Neuronal stem cell (in vitro differentiated cells): ENCODE data around the gene APBB3.

Source experiments
- DNase-seq: peaks from one replicate; pipeline ENCODE4 v3.0.0-alpha.2; 2013; ENCODE audit warnings: low spot score
- H2AFZ ChIP-seq: one replicate; pipeline ENCODE4 v1.6.1; 2013; ENCODE audit warnings: mild to moderate bottlenecking, low read length, inconsistent platforms
- H2AK5ac ChIP-seq: 2 replicates; pipeline ENCODE4 v1.6.1; 2013; ENCODE audit warnings: low read depth, mild to moderate bottlenecking, inconsistent platforms, low read length, moderate library complexity, mixed read lengths
- H2BK120ac ChIP-seq: 2 replicates; pipeline ENCODE4 v1.6.1; 2013; ENCODE audit warnings: low read depth, mild to moderate bottlenecking, inconsistent platforms, low read length, moderate library complexity, mixed read lengths
- H2BK12ac ChIP-seq: one replicate; pipeline ENCODE4 v1.6.1; 2013; ENCODE audit warnings: low read length, inconsistent platforms
- H2BK15ac ChIP-seq: 2 replicates; pipeline ENCODE4 v1.6.1; 2013; ENCODE audit warnings: mild to moderate bottlenecking, low read length, inconsistent platforms, mixed read lengths
- H2BK5ac ChIP-seq: one replicate; pipeline ENCODE4 v1.6.1; 2013; ENCODE audit warnings: inconsistent platforms, mild to moderate bottlenecking, low read length, moderate library complexity
- H3K14ac ChIP-seq: one replicate; pipeline ENCODE4 v1.6.1; 2013; ENCODE audit warnings: low read length, inconsistent platforms
- H3K18ac ChIP-seq: 2 replicates; pipeline ENCODE4 v1.6.1; 2013; ENCODE audit warnings: low read length, inconsistent platforms
- H3K23ac ChIP-seq: 2 replicates; pipeline ENCODE4 v1.6.1; 2013; ENCODE audit warnings: low read depth, mild to moderate bottlenecking, mixed read lengths, low read length, inconsistent platforms; ENCODE audit not compliant: poor library complexity
- H3K27ac ChIP-seq: replicated peaks from 3 replicates; pipeline ENCODE4 v1.5.1; 2013; ENCODE audit warnings: low read length, inconsistent platforms
- H3K27me3 ChIP-seq, 3 experiments: 2 replicates each; pipeline ENCODE4 v1.6.1; 2013; ENCODE audit warnings: low read length in 3 of 3, mild to moderate bottlenecking in 2 of 3, inconsistent platforms in 1 of 3, low read depth in 1 of 3, mixed read lengths in 1 of 3, moderate library complexity in 1 of 3; ENCODE audit not compliant: control insufficient read depth in 3 of 3, insufficient read depth in 3 of 3
- H3K36me3 ChIP-seq, 2 donors: replicated peaks in 1 of 2; 2 replicates each; pipeline ENCODE4 v1.6.1; 2013; ENCODE audit warnings: low read length in 2 of 2; ENCODE audit not compliant: control insufficient read depth in 2 of 2, insufficient read depth in 2 of 2
- H3K4ac ChIP-seq: 2 replicates; pipeline ENCODE4 v1.6.1; 2013; ENCODE audit warnings: inconsistent platforms, mild to moderate bottlenecking, low read length, moderate library complexity
- H3K4me1 ChIP-seq, 2 donors: 1 replicate in 1 of 2; 2 replicates in 1 of 2; pipeline ENCODE4 v1.6.1; 2013; ENCODE audit warnings: low read length in 2 of 2, low read depth in 1 of 2; ENCODE audit not compliant: control insufficient read depth in 2 of 2, insufficient read depth in 1 of 2
- H3K4me2 ChIP-seq: one replicate; pipeline ENCODE4 v1.6.1; 2013; ENCODE audit warnings: mild to moderate bottlenecking, low read length, inconsistent platforms; ENCODE audit not compliant: insufficient read depth, poor library complexity, severe bottlenecking
- H3K4me3 ChIP-seq, 2 donors: 2 replicates each; pipeline ENCODE4 v1.5.1; 2013; ENCODE audit warnings: low read length in 2 of 2, mild to moderate bottlenecking in 2 of 2, inconsistent platforms in 1 of 2, moderate library complexity in 1 of 2
- H3K79me1 ChIP-seq: one replicate; pipeline ENCODE4 v1.6.1; 2013; ENCODE audit warnings: low read depth, mild to moderate bottlenecking, inconsistent platforms, low read length, moderate library complexity
- H3K9ac ChIP-seq: one replicate; pipeline ENCODE4 v1.6.1; 2013; ENCODE audit warnings: mild to moderate bottlenecking, low read depth, low read length, inconsistent platforms; ENCODE audit not compliant: poor library complexity
- H3K9me3 ChIP-seq, 2 donors: replicated peaks in 1 of 2; 2 replicates each; pipeline versions ENCODE3 to v1.6.1; 2013; ENCODE audit warnings: low read length in 2 of 2, mild to moderate bottlenecking in 2 of 2, inconsistent platforms in 1 of 2, low read depth in 1 of 2, mixed read lengths in 1 of 2, moderate library complexity in 1 of 2; ENCODE audit not compliant: control insufficient read depth in 2 of 2, insufficient read depth in 1 of 2
- H4K8ac ChIP-seq: one replicate; pipeline ENCODE4 v1.6.1; 2013; ENCODE audit warnings: low read depth, mild to moderate bottlenecking, inconsistent platforms, low read length, moderate library complexity
- H4K91ac ChIP-seq: one replicate; pipeline ENCODE4 v1.6.1; 2013; ENCODE audit warnings: low read length, low read depth, mild to moderate bottlenecking, inconsistent platforms; ENCODE audit not compliant: poor library complexity
- WGBS, 2 donors: extraction: QIAGEN DNeasy Blood & Tissue Kit; methylation state at CpG; one replicate each; pipeline ENCODE4 v1.1.7; 2013; ENCODE audit warnings: missing lambda C conversion rate in 2 of 2, mixed read lengths in 1 of 2; ENCODE audit not compliant: insufficient read length in 2 of 2, insufficient replicate concordance in 1 of 2; ENCODE audit errors: extremely low coverage in 2 of 2; 5-methylcytosine and 5-hydroxymethylcytosine counted together

APBB3 gene

DNA sequence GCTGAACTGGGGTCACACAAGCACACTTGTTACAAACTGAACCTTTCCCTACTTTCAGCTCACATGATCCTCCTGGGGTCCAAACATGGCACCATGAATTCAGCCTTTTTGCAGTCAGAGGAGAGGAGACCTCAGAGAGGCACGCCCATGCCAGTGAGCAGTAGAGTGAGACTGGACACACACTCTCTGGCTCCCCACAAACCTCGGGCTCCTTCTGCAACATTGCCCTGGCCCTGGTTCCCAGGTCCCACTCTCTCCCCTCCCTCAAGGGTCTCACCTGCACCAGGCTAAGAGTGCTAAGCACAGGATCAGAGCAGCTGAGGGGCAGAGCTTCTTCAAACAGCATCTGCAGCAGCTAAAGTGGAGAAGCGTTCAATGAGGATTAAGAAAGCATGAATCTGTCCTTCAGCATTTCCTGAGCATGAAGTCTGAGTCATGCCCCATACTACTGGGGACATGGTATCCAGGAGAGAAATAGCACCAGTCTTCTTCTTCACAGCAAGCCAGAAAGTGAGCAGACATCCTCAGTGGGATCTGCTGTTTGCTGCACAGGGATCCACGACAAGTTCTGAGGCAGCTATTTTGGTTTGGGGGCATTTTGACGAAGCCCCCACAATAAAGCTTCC is 27.5 kb upstream of the APBB3 start:
- peaks cover 0 to 1% of the 10 kb centered on the region in 2 donors for H3K4me1 ChIP-seq
- no peak overlapping the region for H3K9ac ChIP-seq
- no peak overlapping the region for H3K4me2 ChIP-seq
- H2BK12ac ChIP-seq, result no peak overlapping the region
- H3K23ac ChIP-seq, result no peak overlapping the region
- no peak for DNase-seq
- no peak overlapping the region for H2BK120ac ChIP-seq
- WGBS, 2 donors, result no CpG with 5 or more reads among the region's 5 CpGs
- peak overlapping the region; percentile 71 for H3K14ac ChIP-seq
- peak overlapping the region; percentile 35 for H3K18ac ChIP-seq
- peaks cover 0 to 7% (median 0%) of the 10 kb centered on the region in 3 experiments for H3K27me3 ChIP-seq
- no peak overlapping the region for H4K8ac ChIP-seq
- no peaks in the 10 kb centered on the region for H3K9me3 ChIP-seq
- no peak overlapping the region for H2BK15ac ChIP-seq
- no peak overlapping the region for H3K4ac ChIP-seq
- H2AFZ ChIP-seq, result peak overlapping the region; percentile 8
- H3K36me3 ChIP-seq, result no peaks in the 10 kb centered on the region
- no peak overlapping the region for H2BK5ac ChIP-seq
- no peak overlapping the region for H3K27ac ChIP-seq
- no peaks in the 10 kb centered on the region for H3K79me1 ChIP-seq
- no peak overlapping the region for H2AK5ac ChIP-seq
- H3K4me3 ChIP-seq, result no peak overlapping the region
- H4K91ac ChIP-seq, result no peak overlapping the region

DNA sequence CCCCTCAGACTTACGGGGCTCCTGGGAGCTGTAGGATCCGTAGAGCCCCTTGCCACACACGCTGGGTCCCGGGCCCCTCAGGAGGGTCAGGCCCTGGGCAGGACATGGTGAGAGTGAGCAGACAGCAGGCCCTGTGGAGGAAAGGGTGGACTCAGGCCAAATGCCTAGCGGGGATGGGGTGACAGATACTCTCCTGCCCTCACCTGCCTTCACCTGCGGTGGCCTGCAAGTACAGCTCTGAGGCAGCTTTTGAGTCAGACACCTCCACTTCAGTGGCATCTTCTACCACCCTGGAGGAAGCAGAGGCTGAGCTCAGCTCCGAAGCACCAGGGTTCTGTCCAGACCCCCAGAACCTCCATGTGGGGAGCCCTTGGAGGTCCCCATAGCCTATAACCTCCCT is 26.5 kb upstream of the APBB3 start:
- H2AK5ac ChIP-seq, result no peak overlapping the region
- no peaks in the 10 kb centered on the region for H3K9me3 ChIP-seq
- no peak overlapping the region for H4K91ac ChIP-seq
- peaks cover 0 to 1% of the 10 kb centered on the region in 2 donors for H3K4me1 ChIP-seq
- no peaks in the 10 kb centered on the region for H3K36me3 ChIP-seq
- H3K4ac ChIP-seq, result no peak overlapping the region
- H3K4me2 ChIP-seq, result no peak overlapping the region
- no peak overlapping the region for H2BK5ac ChIP-seq
- H3K14ac ChIP-seq, result no peak overlapping the region
- H4K8ac ChIP-seq, result no peak overlapping the region
- no CpG with 5 or more reads among the region's 7 CpGs for WGBS, 2 donors
- no peaks in the 10 kb centered on the region for H3K79me1 ChIP-seq
- H3K9ac ChIP-seq, result no peak overlapping the region
- no peak overlapping the region for H2BK15ac ChIP-seq
- no peak overlapping the region for H2BK120ac ChIP-seq
- peaks cover 0 to 7% (median 0%) of the 10 kb centered on the region in 3 experiments for H3K27me3 ChIP-seq
- no peak overlapping the region for H2AFZ ChIP-seq
- no peak overlapping the region for H2BK12ac ChIP-seq
- H3K23ac ChIP-seq, result no peak overlapping the region
- H3K4me3 ChIP-seq, result peak overlapping the region in 1 of 2 donors; percentile 60
- DNase-seq, result no peak
- H3K27ac ChIP-seq, result no peak overlapping the region
- peak overlapping the region; percentile 57 for H3K18ac ChIP-seq

DNA sequence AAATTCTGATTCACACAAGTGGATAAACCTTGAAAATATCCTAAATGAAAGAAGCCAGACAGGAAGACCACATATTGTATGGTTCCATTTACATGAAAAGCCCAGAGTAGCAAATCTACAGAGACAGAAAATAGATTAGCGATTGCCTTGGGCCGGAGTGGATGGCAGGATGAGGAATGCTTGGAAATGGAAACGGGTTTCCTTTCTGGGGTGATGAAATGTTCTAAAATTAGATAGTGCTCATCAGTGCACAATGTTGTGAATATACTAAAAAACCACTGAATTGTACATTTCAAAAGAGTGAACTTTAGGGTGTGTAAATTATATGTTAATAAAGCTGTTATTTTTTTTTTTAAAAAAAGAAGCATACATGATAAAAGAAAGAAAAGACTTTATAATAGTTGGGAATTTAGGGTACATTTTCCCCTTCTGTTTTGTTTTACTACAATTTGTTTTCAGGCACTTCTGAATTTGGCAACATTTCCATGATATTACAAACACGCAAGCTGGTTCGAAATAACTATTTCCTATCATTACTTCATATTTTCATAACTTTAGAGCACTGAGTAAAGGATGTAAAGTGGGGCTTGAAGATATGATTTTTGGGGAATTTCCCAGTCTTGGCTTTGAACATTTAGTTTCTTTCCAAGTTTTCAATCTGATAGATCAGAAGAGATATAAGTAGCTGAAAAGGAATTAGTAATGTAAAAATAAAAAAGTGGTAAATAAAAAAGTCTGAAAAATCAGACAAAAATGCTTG is 24.1 kb upstream of the APBB3 start:
- Histone ChIP-seq H2BK15ac (no peak overlapping the region), H2BK5ac (no peak overlapping the region), H3K9ac (no peak overlapping the region), H3K79me1 (no peaks in the 10 kb centered on the region), H4K8ac (no peak overlapping the region), H3K23ac (no peak overlapping the region), H3K4me3 (no peak overlapping the region), H3K27me3 (peaks cover 0 to 3% (median 0%) of the 10 kb centered on the region in 3 experiments), H3K14ac (no peak overlapping the region), H3K36me3 (no peaks in the 10 kb centered on the region), H2BK12ac (no peak overlapping the region), H3K18ac (no peak overlapping the region), H3K4me1 (peaks cover 0 to 1% of the 10 kb centered on the region in 2 donors), H3K27ac (no peak overlapping the region), H3K9me3 (no peaks in the 10 kb centered on the region), H3K4me2 (no peak overlapping the region), H2AK5ac (no peak overlapping the region), H4K91ac (no peak overlapping the region), H2AFZ (no peak overlapping the region), H3K4ac (no peak overlapping the region), H2BK120ac (no peak overlapping the region)
- WGBS, 2 donors, result no CpG with 5 or more reads among the region's 5 CpGs
- DNase-seq, result no peak

DNA sequence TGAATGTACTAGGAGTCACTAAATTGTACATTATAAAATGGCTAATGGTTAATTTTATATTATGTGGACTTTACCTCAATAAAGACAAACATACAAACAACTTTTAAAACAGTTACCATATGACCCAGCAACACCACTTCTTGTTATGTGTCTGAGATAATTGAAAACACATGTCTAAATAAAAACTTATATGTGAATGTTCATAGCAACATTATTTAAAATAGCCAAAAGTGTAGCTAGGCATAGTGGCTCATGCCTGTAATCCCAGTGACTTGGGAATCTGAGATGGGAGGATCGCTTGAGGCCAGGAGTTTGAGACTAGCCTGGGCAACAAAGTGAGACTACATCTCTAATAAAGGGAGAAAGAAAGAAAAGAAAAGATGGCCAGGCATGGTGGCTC is 23.1 kb upstream of the APBB3 start:
- Histone ChIP-seq H3K14ac (no peak overlapping the region), H3K9ac (no peak overlapping the region), H2BK120ac (no peak overlapping the region), H3K36me3 (no peaks in the 10 kb centered on the region), H2BK5ac (no peak overlapping the region), H3K4me1 (peaks cover 0 to 1% of the 10 kb centered on the region in 2 donors), H4K91ac (no peak overlapping the region), H3K23ac (no peak overlapping the region), H3K4me2 (no peak overlapping the region), H2AFZ (no peak overlapping the region), H3K27ac (no peak overlapping the region), H3K18ac (no peak overlapping the region), H2AK5ac (no peak overlapping the region), H3K79me1 (no peaks in the 10 kb centered on the region), H2BK15ac (no peak overlapping the region), H3K27me3 (peaks cover 0 to 3% (median 0%) of the 10 kb centered on the region in 3 experiments), H3K4me3 (no peak overlapping the region), H2BK12ac (no peak overlapping the region), H3K9me3 (no peaks in the 10 kb centered on the region), H3K4ac (no peak overlapping the region), H4K8ac (no peak overlapping the region)
- no CpG with 5 or more reads among the region's 1 CpG for WGBS, 2 donors
- no peak for DNase-seq
